ENCODE measurements around the gene KAT14.
"Not testable (repeated sequence)": the region's sequence is repeated elsewhere in the genome, so short reads cannot be mapped to it uniquely, and the experiment has no call there.

KAT14 gene

DNA sequence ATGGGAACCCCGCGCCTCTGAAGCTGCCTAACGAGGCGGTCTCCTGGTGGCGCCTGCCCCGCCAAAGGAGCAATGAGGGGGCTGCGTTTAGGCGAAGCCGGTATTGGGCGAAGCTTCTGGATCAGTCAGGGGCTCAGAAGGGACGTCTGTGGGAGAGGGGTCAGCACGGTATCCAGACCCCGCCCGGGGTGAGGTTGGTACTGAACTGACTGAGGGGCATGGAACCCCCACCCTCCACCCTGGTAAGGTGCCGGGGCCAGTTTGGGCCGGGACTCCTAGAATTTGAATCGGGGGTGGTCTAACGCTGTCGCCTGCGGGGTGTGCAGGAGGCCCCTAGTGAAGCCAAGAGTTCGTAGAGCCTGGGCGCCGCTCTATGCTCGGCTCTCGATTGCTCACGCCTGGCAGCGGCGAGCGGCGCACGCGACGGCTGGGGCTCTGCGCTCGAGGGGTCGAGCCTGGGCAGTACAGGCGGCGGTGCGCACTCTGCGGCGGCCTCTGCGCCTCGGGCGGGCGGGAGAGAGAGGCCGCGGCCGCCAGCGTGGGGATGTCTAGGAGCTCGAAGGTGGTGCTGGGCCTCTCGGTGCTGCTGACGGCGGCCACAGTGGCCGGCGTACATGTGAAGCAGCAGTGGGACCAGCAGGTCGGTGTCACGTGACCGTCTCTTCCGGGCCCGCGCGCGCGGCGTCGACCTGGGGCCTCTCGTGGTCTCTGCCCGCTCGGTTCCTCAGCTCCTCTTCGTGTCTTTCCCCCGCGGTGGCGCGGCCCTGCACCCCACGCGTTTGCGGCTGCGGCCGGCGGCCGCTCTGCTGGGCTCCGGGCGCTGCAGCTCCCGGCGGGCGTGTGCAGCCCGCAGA is at the start of gene KAT14, which contains the start of gene PET117:
TSS of gene KAT14 (plus strand) at position 452 of the 854 bp plus-strand sequence. CDS start 4,798 bp downstream, outside the sequence.
TSS of gene PET117 (plus strand) at position 452 of the 854 bp plus-strand sequence. CDS start at position 545, 93 bp downstream.
- no peaks in the 10 kb centered on the region for H3K9me3 ChIP-seq (ENCODE audit: control insufficient read depth, low read length)
- H3K9ac ChIP-seq (ENCODE audit: low read length), result peak within 1 kb of the TSS; percentile 95
- peaks cover 39% of the 10 kb centered on the region for H3K4me1 ChIP-seq (ENCODE audit: control insufficient read depth, insufficient read depth, low read length)
- peak within 1 kb of the TSS; percentile 95 for H3K4me3 ChIP-seq (ENCODE audit: low read length)
- no peaks in the 10 kb centered on the region for H3K27me3 ChIP-seq (ENCODE audit: control insufficient read depth, insufficient read depth, low read length)
- H3K36me3 ChIP-seq (ENCODE audit: control insufficient read depth, insufficient read depth, low read length), result no peaks in the 10 kb centered on the region

GRCh38 chr20:18088298-18088697 is 49.4 kb upstream of the KAT14 start:
- not testable (repeated sequence) for H3K36me3 ChIP-seq (ENCODE audit: control insufficient read depth, insufficient read depth, low read length); H3K4me1 ChIP-seq (ENCODE audit: control insufficient read depth, insufficient read depth, low read length); H3K4me3 ChIP-seq (ENCODE audit: low read length); H3K9ac ChIP-seq (ENCODE audit: low read length); H3K9me3 ChIP-seq (ENCODE audit: control insufficient read depth, low read length); H3K27me3 ChIP-seq (ENCODE audit: control insufficient read depth, insufficient read depth, low read length)

- not testable (repeated sequence) for H3K4me1 ChIP-seq (ENCODE audit: control insufficient read depth, insufficient read depth, low read length); H3K36me3 ChIP-seq (ENCODE audit: control insufficient read depth, insufficient read depth, low read length); H3K9ac ChIP-seq (ENCODE audit: low read length); H3K27me3 ChIP-seq (ENCODE audit: control insufficient read depth, insufficient read depth, low read length); H3K4me3 ChIP-seq (ENCODE audit: low read length); H3K9me3 ChIP-seq (ENCODE audit: control insufficient read depth, low read length)
Observed at GRCh38 chr20:18088841-18089240, 48.8 kb upstream of the KAT14 start.

- H3K36me3 ChIP-seq (ENCODE audit: control insufficient read depth, insufficient read depth, low read length), result no peaks in the 10 kb centered on the region
- no peak overlapping the region for H3K9ac ChIP-seq (ENCODE audit: low read length)
- H3K4me3 ChIP-seq (ENCODE audit: low read length), result no peak overlapping the region
- H3K9me3 ChIP-seq (ENCODE audit: control insufficient read depth, low read length), result no peaks in the 10 kb centered on the region
- H3K27me3 ChIP-seq (ENCODE audit: control insufficient read depth, insufficient read depth, low read length), result no peaks in the 10 kb centered on the region
- H3K4me1 ChIP-seq (ENCODE audit: control insufficient read depth, insufficient read depth, low read length), result peaks cover 13% of the 10 kb centered on the region
Observed at GRCh38 chr20:18090044-18090443, 47.6 kb upstream of the KAT14 start.

- Histone ChIP-seq H3K4me3 (ENCODE audit: low read length) (no peak overlapping the region), H3K9ac (ENCODE audit: low read length) (no peak overlapping the region), H3K4me1 (ENCODE audit: control insufficient read depth, insufficient read depth, low read length) (peaks cover 13% of the 10 kb centered on the region), H3K27me3 (ENCODE audit: control insufficient read depth, insufficient read depth, low read length) (no peaks in the 10 kb centered on the region), H3K36me3 (ENCODE audit: control insufficient read depth, insufficient read depth, low read length) (no peaks in the 10 kb centered on the region), H3K9me3 (ENCODE audit: control insufficient read depth, low read length) (no peaks in the 10 kb centered on the region)
Observed at GRCh38 chr20:18090477-18090876, 47.2 kb upstream of the KAT14 start.

- Histone ChIP-seq H3K9ac (ENCODE audit: low read length) (no peak overlapping the region), H3K4me3 (ENCODE audit: low read length) (no peak overlapping the region), H3K36me3 (ENCODE audit: control insufficient read depth, insufficient read depth, low read length) (no peaks in the 10 kb centered on the region), H3K4me1 (ENCODE audit: control insufficient read depth, insufficient read depth, low read length) (peaks cover 13% of the 10 kb centered on the region), H3K27me3 (ENCODE audit: control insufficient read depth, insufficient read depth, low read length) (no peaks in the 10 kb centered on the region), H3K9me3 (ENCODE audit: control insufficient read depth, low read length) (no peaks in the 10 kb centered on the region)
Observed at GRCh38 chr20:18091623-18092022, 46.0 kb upstream of the KAT14 start.

GRCh38 chr20:18092890-18093289 is 44.8 kb upstream of the KAT14 start:
- Histone ChIP-seq H3K9ac (ENCODE audit: low read length) (no peak overlapping the region), H3K4me3 (ENCODE audit: low read length) (no peak overlapping the region), H3K9me3 (ENCODE audit: control insufficient read depth, low read length) (no peaks in the 10 kb centered on the region), H3K36me3 (ENCODE audit: control insufficient read depth, insufficient read depth, low read length) (no peaks in the 10 kb centered on the region), H3K27me3 (ENCODE audit: control insufficient read depth, insufficient read depth, low read length) (no peaks in the 10 kb centered on the region), H3K4me1 (ENCODE audit: control insufficient read depth, insufficient read depth, low read length) (peaks cover 13% of the 10 kb centered on the region)

- Histone ChIP-seq H3K4me1 (ENCODE audit: control insufficient read depth, insufficient read depth, low read length) (peaks cover 13% of the 10 kb centered on the region), H3K9ac (ENCODE audit: low read length) (no peak overlapping the region), H3K9me3 (ENCODE audit: control insufficient read depth, low read length) (no peaks in the 10 kb centered on the region), H3K4me3 (ENCODE audit: low read length) (no peak overlapping the region), H3K36me3 (ENCODE audit: control insufficient read depth, insufficient read depth, low read length) (no peaks in the 10 kb centered on the region), H3K27me3 (ENCODE audit: control insufficient read depth, insufficient read depth, low read length) (no peaks in the 10 kb centered on the region)
Observed at GRCh38 chr20:18093388-18093787, 44.3 kb upstream of the KAT14 start.

- H3K27me3 ChIP-seq (ENCODE audit: control insufficient read depth, insufficient read depth, low read length), result no peaks in the 10 kb centered on the region
- H3K9ac ChIP-seq (ENCODE audit: low read length), result no peak overlapping the region
Observed at GRCh38 chr20:18094191-18094590, 43.5 kb upstream of the KAT14 start.

DNA sequence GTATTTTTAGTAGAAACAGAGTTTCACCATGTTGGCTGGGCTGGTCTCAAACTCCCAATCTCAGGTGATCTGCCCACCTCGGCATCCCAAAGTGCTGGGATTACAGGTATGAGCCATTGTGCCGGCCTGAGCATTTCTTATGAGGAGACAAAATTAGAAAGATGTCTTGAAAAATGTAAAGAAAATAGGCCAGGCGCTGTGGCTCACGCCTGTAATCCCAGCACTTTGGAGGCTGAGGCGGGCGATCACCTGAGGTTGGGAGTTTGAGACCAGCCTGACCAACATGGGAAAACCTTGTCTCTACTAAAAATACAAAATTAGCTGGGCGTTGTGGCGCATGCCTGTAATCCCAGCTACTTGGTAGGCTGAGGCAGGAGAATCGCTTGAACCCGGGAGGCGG is 37.1 kb upstream of the KAT14 start:
- not testable (repeated sequence) for H3K27me3 ChIP-seq (ENCODE audit: control insufficient read depth, insufficient read depth, low read length); H3K9me3 ChIP-seq (ENCODE audit: control insufficient read depth, low read length); H3K36me3 ChIP-seq (ENCODE audit: control insufficient read depth, insufficient read depth, low read length); H3K4me3 ChIP-seq (ENCODE audit: low read length); H3K9ac ChIP-seq (ENCODE audit: low read length)
- peaks cover 31% of the 10 kb centered on the region for H3K4me1 ChIP-seq (ENCODE audit: control insufficient read depth, insufficient read depth, low read length)

More at GRCh38 chr20:18094191-18094590, 43.5 kb upstream of the KAT14 start:
- H3K4me3 ChIP-seq (ENCODE audit: low read length), result no peak overlapping the region
- H3K9me3 ChIP-seq (ENCODE audit: control insufficient read depth, low read length), result no peaks in the 10 kb centered on the region
- H3K4me1 ChIP-seq (ENCODE audit: control insufficient read depth, insufficient read depth, low read length), result peaks cover 13% of the 10 kb centered on the region
- no peaks in the 10 kb centered on the region for H3K36me3 ChIP-seq (ENCODE audit: control insufficient read depth, insufficient read depth, low read length)

- H3K9me3 ChIP-seq (ENCODE audit: control insufficient read depth, low read length), result no peaks in the 10 kb centered on the region
- H3K4me1 ChIP-seq (ENCODE audit: control insufficient read depth, insufficient read depth, low read length), result peaks cover 34% of the 10 kb centered on the region
- H3K27me3 ChIP-seq (ENCODE audit: control insufficient read depth, insufficient read depth, low read length), result no peaks in the 10 kb centered on the region
- H3K4me3 ChIP-seq (ENCODE audit: low read length), result no peak overlapping the region
- H3K9ac ChIP-seq (ENCODE audit: low read length), result no peak overlapping the region
- no peaks in the 10 kb centered on the region for H3K36me3 ChIP-seq (ENCODE audit: control insufficient read depth, insufficient read depth, low read length)
Observed at GRCh38 chr20:18101125-18101810, 36.4 kb upstream of the KAT14 start.

DNA sequence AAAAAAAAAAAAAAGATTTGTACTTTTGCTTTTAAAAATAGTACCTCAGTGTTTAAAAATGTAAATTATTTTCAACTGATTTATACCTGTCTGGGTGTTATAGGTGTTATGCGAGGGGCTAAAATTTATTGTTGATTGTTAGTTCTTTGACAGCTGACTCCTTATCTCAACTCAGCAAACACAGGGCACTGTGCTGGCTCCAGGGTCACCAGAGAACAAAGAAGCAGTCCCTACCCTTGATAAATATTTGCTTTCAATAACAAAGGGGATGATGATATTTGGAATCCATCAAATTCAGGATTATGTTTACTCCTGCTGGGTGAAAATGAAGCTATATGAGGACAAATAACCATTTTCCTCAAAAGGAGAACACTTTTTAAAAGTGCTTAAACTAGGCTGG is 34.2 kb upstream of the KAT14 start:
- H3K27me3 ChIP-seq (ENCODE audit: control insufficient read depth, insufficient read depth, low read length), result no peaks in the 10 kb centered on the region
- H3K4me3 ChIP-seq (ENCODE audit: low read length), result no peak overlapping the region
- H3K36me3 ChIP-seq (ENCODE audit: control insufficient read depth, insufficient read depth, low read length), result no peaks in the 10 kb centered on the region
- H3K9ac ChIP-seq (ENCODE audit: low read length), result no peak overlapping the region
- H3K9me3 ChIP-seq (ENCODE audit: control insufficient read depth, low read length), result no peaks in the 10 kb centered on the region
- peaks cover 34% of the 10 kb centered on the region for H3K4me1 ChIP-seq (ENCODE audit: control insufficient read depth, insufficient read depth, low read length)

All from mucosa of stomach (tissue), 1 donor.